ENCODE data around the gene METTL8.

- TF ChIP-seq, protein P1, sequence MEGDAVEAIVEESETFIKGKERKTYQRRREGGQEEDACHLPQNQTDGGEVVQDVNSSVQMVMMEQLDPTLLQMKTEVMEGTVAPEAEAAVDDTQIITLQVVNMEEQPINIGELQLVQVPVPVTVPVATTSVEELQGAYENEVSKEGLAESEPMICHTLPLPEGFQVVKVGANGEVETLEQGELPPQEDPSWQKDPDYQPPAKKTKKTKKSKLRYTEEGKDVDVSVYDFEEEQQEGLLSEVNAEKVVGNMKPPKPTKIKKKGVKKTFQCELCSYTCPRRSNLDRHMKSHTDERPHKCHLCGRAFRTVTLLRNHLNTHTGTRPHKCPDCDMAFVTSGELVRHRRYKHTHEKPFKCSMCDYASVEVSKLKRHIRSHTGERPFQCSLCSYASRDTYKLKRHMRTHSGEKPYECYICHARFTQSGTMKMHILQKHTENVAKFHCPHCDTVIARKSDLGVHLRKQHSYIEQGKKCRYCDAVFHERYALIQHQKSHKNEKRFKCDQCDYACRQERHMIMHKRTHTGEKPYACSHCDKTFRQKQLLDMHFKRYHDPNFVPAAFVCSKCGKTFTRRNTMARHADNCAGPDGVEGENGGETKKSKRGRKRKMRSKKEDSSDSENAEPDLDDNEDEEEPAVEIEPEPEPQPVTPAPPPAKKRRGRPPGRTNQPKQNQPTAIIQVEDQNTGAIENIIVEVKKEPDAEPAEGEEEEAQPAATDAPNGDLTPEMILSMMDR (IDR thresholded peaks at IDR 0.05; ENCODE audit: borderline replicate concordance, extremely low read depth, low read length, poor library complexity, severe bottlenecking): no peak
- TF ChIP-seq EZH2 (IDR thresholded peaks at IDR 0.05; ENCODE audit: borderline replicate concordance, low read depth, low read length, severe bottlenecking): no peak
Observed at GRCh38 chr2:171482308-171482707, 48.5 kb upstream of the METTL8 start.

Data from DND-41 (cell line).